Peyer's patch (tissue), 4 donors: ENCODE measurements around the gene HNMT. TPM values are rescaled to one million over a fixed set of nuclear protein-coding genes. Genes with fewer than 3 reads are reported as not detected.
"Not testable (repeated sequence)": the region's sequence is repeated elsewhere in the genome, so short reads cannot be mapped to it uniquely, and the experiment has no call there.

Source experiments
- DNase-seq, 3 donors: peaks; one replicate each; pipeline ENCODE4 v3.0.0-alpha.2; 2017 to 2019
- H3K27ac ChIP-seq, 4 donors: fragments of 200-600 bp; sonication (generic); one replicate each; pipeline ENCODE4 v1.5.1; 2016 to 2019
- H3K27me3 ChIP-seq, 2 donors: fragments of 200-600 bp; sonication (generic); one replicate each; pipeline ENCODE4 v1.5.1; 2019
- H3K36me3 ChIP-seq, 3 donors: fragments of 200-600 bp; sonication (generic); one replicate each; pipeline ENCODE4 v1.5.1; 2016 to 2019
- H3K4me1 ChIP-seq, 4 donors: fragments of 200-600 bp; sonication (generic); one replicate each; pipeline ENCODE4 v1.5.1; 2016 to 2019
- H3K4me3 ChIP-seq, 4 donors: fragments of 200-600 bp; sonication (generic); 1 replicate in 3 of 4; 2 replicates in 1 of 4; pipeline ENCODE4 v1.5.1; 2016 to 2019; ENCODE audit warnings: mild to moderate bottlenecking in 1 of 4
- H3K9me3 ChIP-seq, 4 donors: fragments of 200-600 bp; sonication (generic); one replicate each; pipeline ENCODE4 v1.5.1; 2016 to 2019; ENCODE audit warnings: mild to moderate bottlenecking in 1 of 4
- CTCF ChIP-seq, 6 experiments: fragments of 450-650 bp in 4 of 6; fragments of 200-600 bp in 2 of 6; sonication (generic) in 1 of 6; IDR thresholded peaks; one replicate each; pipeline ENCODE4 v1.5.1; 2017 to 2019; ENCODE audit warnings: antibody characterized with exemption in 6 of 6, mild to moderate bottlenecking in 3 of 6, moderate library complexity in 1 of 6
- POLR2A ChIP-seq, 2 donors: fragments of 450-650 bp; IDR thresholded peaks; one replicate each; pipeline ENCODE4 v1.5.1; 2017; ENCODE audit warnings: antibody characterized with exemption in 2 of 2, mild to moderate bottlenecking in 2 of 2, moderate library complexity in 2 of 2
- total RNA-seq, 4 donors: library from RNA; depleted of rRNA; stranded (reverse); fragments of >200 nt; gene quantifications; one replicate each; pipeline ENCODE4 v1.1.0, GENCODE V29; 2016

Gene HNMT
- total RNA-seq, 4 donors from 2014 or later = 12.8 to 52.0 (median 26.7) TPM

GRCh38 chr2:137983581-137983980 is 19.3 kb downstream of the HNMT start:
- no peak overlapping the region for H3K27ac ChIP-seq
- no peak overlapping the region for H3K4me3 ChIP-seq
- DNase-seq = no peak
- TF ChIP-seq CTCF (IDR thresholded peaks at IDR 0.05) (no peak), POLR2A (IDR thresholded peaks at IDR 0.05) (no peak)
- H3K9me3 ChIP-seq = no peaks in the 10 kb centered on the region
- H3K36me3 ChIP-seq = no peaks in the 10 kb centered on the region
- no peaks in the 10 kb centered on the region for H3K4me1 ChIP-seq
- H3K27me3 ChIP-seq = no peaks in the 10 kb centered on the region

- no peak for TF ChIP-seq POLR2A (IDR thresholded peaks at IDR 0.05)
- no peak for TF ChIP-seq CTCF (IDR thresholded peaks at IDR 0.05)
- no peak for DNase-seq
- H3K4me3 ChIP-seq = no peak overlapping the region
- no peaks in the 10 kb centered on the region for H3K27me3 ChIP-seq
- H3K27ac ChIP-seq = no peak overlapping the region
- no peaks in the 10 kb centered on the region for H3K36me3 ChIP-seq
- H3K9me3 ChIP-seq = no peaks in the 10 kb centered on the region
- no peaks in the 10 kb centered on the region for H3K4me1 ChIP-seq
Measured at GRCh38 chr2:137986268-137986667, 22.0 kb downstream of the HNMT start.

- TF ChIP-seq CTCF (IDR thresholded peaks at IDR 0.05) (no peak), POLR2A (IDR thresholded peaks at IDR 0.05) (no peak)
- H3K27ac ChIP-seq = no peak overlapping the region
- no peaks in the 10 kb centered on the region for H3K9me3 ChIP-seq
- H3K27me3 ChIP-seq = no peaks in the 10 kb centered on the region
- peaks cover 0 to 4% (median 0%) of the 10 kb centered on the region in 3 donors for H3K36me3 ChIP-seq
- H3K4me1 ChIP-seq = no peaks in the 10 kb centered on the region
- H3K4me3 ChIP-seq = no peak overlapping the region
- DNase-seq = no peak
Measured at GRCh38 chr2:137987011-137987410, 22.7 kb downstream of the HNMT start.

- H3K9me3 ChIP-seq = no peaks in the 10 kb centered on the region
- TF ChIP-seq CTCF (IDR thresholded peaks at IDR 0.05) (no peak), POLR2A (IDR thresholded peaks at IDR 0.05) (no peak)
- H3K27me3 ChIP-seq = no peaks in the 10 kb centered on the region
- peaks cover 0 to 8% (median 0%) of the 10 kb centered on the region in 3 donors for H3K36me3 ChIP-seq
- no peaks in the 10 kb centered on the region for H3K4me1 ChIP-seq
- no peak for DNase-seq
- H3K27ac ChIP-seq = no peak overlapping the region
- H3K4me3 ChIP-seq = no peak overlapping the region
Measured at GRCh38 chr2:137991078-137991477, 26.8 kb downstream of the HNMT start.

- peaks cover 0 to 8% (median 0%) of the 10 kb centered on the region in 3 donors for H3K36me3 ChIP-seq
- H3K27me3 ChIP-seq = no peaks in the 10 kb centered on the region
- no peak overlapping the region for H3K27ac ChIP-seq
- H3K4me3 ChIP-seq = no peak overlapping the region
- DNase-seq = no peak
- H3K4me1 ChIP-seq = no peaks in the 10 kb centered on the region
- no peaks in the 10 kb centered on the region for H3K9me3 ChIP-seq
- TF ChIP-seq POLR2A (IDR thresholded peaks at IDR 0.05) (no peak), CTCF (IDR thresholded peaks at IDR 0.05) (no peak)
Measured at GRCh38 chr2:137992039-137992646, 27.9 kb downstream of the HNMT start.

GRCh38 chr2:137993715-137994476 is 29.6 kb downstream of the HNMT start:
- H3K36me3 ChIP-seq, H3K27me3 ChIP-seq, DNase-seq, H3K4me3 ChIP-seq, H3K4me1 ChIP-seq, H3K9me3 ChIP-seq, H3K27ac ChIP-seq: not testable (repeated sequence)

GRCh38 chr2:137995368-137995767 is 31.1 kb downstream of the HNMT start:
- not testable (repeated sequence) for DNase-seq, H3K4me1 ChIP-seq, H3K4me3 ChIP-seq, H3K27me3 ChIP-seq, H3K36me3 ChIP-seq, H3K9me3 ChIP-seq, H3K27ac ChIP-seq

- H3K4me3 ChIP-seq, H3K27me3 ChIP-seq, H3K27ac ChIP-seq, H3K9me3 ChIP-seq, H3K4me1 ChIP-seq, DNase-seq, H3K36me3 ChIP-seq: not testable (repeated sequence)
Measured at GRCh38 chr2:137996158-137996557, 31.9 kb downstream of the HNMT start.
